Measurements from ENCODE around the gene GRK4.

GRCh38 chr4:3071811-3072210 lies 108.4 kb downstream of the GRK4 start:
- TF ChIP-seq MAX (IDR thresholded peaks at IDR 0.05; ENCODE audit: low read depth, low read length) (no peak), POLR2A (IDR thresholded peaks at IDR 0.05; ENCODE audit: low read depth, low read length) (no peak), SIN3A (IDR thresholded peaks at IDR 0.05; ENCODE audit: low read depth, low read length) (no peak), BCLAF1 (IDR thresholded peaks at IDR 0.05) (no peak), CTCF (IDR thresholded peaks at IDR 0.05 in 2 of 3, conservative IDR thresholded peaks at IDR 0.05 in 1 of 3; ENCODE audit: control insufficient read depth in 2 of 3, extremely low read depth in 1 of 3, insufficient read depth in 1 of 3, low read depth in 3 of 3, low read length in 3 of 3) (no peak)
